SK-N-SH treated with all-trans-retinoic acid at 6 μM for 48 hours (cell line): ENCODE measurements around the gene ZNF287.
"Not testable (repeated sequence)": the region's sequence is repeated elsewhere in the genome, so short reads cannot be mapped to it uniquely, and the experiment has no call there.

Source experiments
- ATAC-seq: fragments of 200-7000 bp; cut with Tn5 transposase; 3 replicates; pipeline ENCODE4 v1.9.1; 2020; ENCODE audit warnings: mild to moderate bottlenecking, moderate library complexity
- ARNTL ChIP-seq: fragments of 450-650 bp; formaldehyde crosslinking; IDR thresholded peaks from 2 replicates; pipeline ENCODE4 v1.5.0; 2020; ENCODE audit warnings: low read depth, mild to moderate bottlenecking, moderate library complexity, borderline replicate concordance
- BACH2 ChIP-seq: fragments of 250-450 bp; sonication (Bioruptor Pico); IDR thresholded peaks from 2 replicates; pipeline ENCODE4 v1.9.0; 2021; ENCODE audit warnings: mild to moderate bottlenecking, borderline replicate concordance
- CREB5 ChIP-seq: fragments of 250-450 bp; sonication (Bioruptor Pico); IDR thresholded peaks from 2 replicates; pipeline ENCODE4 v1.5.1; 2020; ENCODE audit warnings: low read depth, mild to moderate bottlenecking, moderate library complexity
- CSDC2 ChIP-seq: fragments of 250-450 bp; sonication (Bioruptor Pico); IDR thresholded peaks from 2 replicates; pipeline ENCODE4 v1.5.0; 2020; ENCODE audit warnings: mild to moderate bottlenecking, moderate library complexity
- CSRNP3 ChIP-seq: fragments of 250-450 bp; sonication (Bioruptor Pico); IDR thresholded peaks from 2 replicates; pipeline ENCODE4 v1.5.1; 2021; ENCODE audit warnings: mild to moderate bottlenecking, moderate library complexity
- ESRRG ChIP-seq: fragments of 250-450 bp; sonication (Bioruptor Pico); IDR thresholded peaks from 2 replicates; pipeline ENCODE4 v1.6.1; 2021; ENCODE audit warnings: mild to moderate bottlenecking
- GLIS3 ChIP-seq: fragments of 250-450 bp; sonication (Bioruptor Pico); IDR thresholded peaks from 2 replicates; pipeline ENCODE4 v1.5.0; 2020; ENCODE audit warnings: mild to moderate bottlenecking, moderate library complexity
- OSR1 ChIP-seq: fragments of 250-450 bp; sonication (Bioruptor Pico); IDR thresholded peaks from 2 replicates; pipeline ENCODE4 v1.8.0; 2022; ENCODE audit warnings: moderate library complexity, mild to moderate bottlenecking, inconsistent platforms
- POU6F1 ChIP-seq: fragments of 250-450 bp; sonication (Bioruptor Pico); IDR thresholded peaks from 2 replicates; pipeline ENCODE4 v1.8.0; 2021; ENCODE audit warnings: low read depth, mild to moderate bottlenecking, moderate library complexity, borderline replicate concordance
- PPARA ChIP-seq: fragments of 250-450 bp; sonication (Bioruptor Pico); IDR thresholded peaks from 2 replicates; pipeline ENCODE4 v1.5.0; 2020; ENCODE audit warnings: mild to moderate bottlenecking, borderline replicate concordance
- RARB ChIP-seq: fragments of 250-450 bp; sonication (Bioruptor Pico); IDR thresholded peaks from 2 replicates; pipeline ENCODE4 v1.8.0; 2021; ENCODE audit warnings: mild to moderate bottlenecking, moderate library complexity
- SNAI2 ChIP-seq: fragments of 250-450 bp; sonication (Bioruptor Pico); IDR thresholded peaks from 2 replicates; pipeline ENCODE4 v1.5.0; 2020; ENCODE audit warnings: mild to moderate bottlenecking, moderate library complexity
- TOX ChIP-seq: fragments of 250-450 bp; sonication (Bioruptor Pico); IDR thresholded peaks from 2 replicates; pipeline ENCODE4 v1.8.0; 2021; ENCODE audit warnings: mild to moderate bottlenecking, moderate library complexity, borderline replicate concordance
- TSHZ2 ChIP-seq: fragments of 250-450 bp; sonication (Bioruptor Pico); IDR thresholded peaks from 2 replicates; pipeline ENCODE4 v1.5.0; 2020; ENCODE audit warnings: mild to moderate bottlenecking, moderate library complexity
- ZC3H10 ChIP-seq: fragments of 250-450 bp; sonication (Bioruptor Pico); IDR thresholded peaks from 2 replicates; pipeline ENCODE4 v1.5.1; 2021; ENCODE audit warnings: mild to moderate bottlenecking, moderate library complexity
- ZNF8 ChIP-seq: fragments of 450-650 bp; formaldehyde crosslinking; IDR thresholded peaks from 2 replicates; pipeline ENCODE4 v1.5.0; 2020; ENCODE audit warnings: mild to moderate bottlenecking, moderate library complexity
- TF ChIP-seq, protein P1 (sequence below): fragments of 250-450 bp; sonication (Bioruptor Pico); IDR thresholded peaks from 2 replicates; pipeline ENCODE4 v1.8.0; 2020; ENCODE audit warnings: mild to moderate bottlenecking, moderate library complexity, borderline replicate concordance

Gene ZNF287

DNA sequence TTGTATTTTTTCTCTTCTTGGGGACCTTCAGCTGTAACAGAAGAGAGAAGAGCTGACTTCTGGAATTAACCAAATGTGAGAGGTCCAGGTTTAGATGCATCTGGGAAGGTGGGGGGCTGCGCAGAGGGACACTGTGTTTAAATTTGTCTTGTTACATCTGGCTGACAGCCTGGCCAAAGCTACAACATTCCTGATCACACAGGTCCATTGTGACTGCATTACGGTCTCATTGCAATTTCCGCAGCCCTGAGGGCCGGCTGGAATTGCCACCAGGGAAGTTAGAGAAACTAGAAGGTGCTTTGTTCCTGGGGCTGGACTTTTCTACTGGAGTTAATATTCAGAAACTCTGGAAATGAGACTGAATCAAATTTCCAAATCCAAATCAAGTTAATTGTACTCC is 39.1 kb downstream of the ZNF287 start:
- TF ChIP-seq, protein P1, sequence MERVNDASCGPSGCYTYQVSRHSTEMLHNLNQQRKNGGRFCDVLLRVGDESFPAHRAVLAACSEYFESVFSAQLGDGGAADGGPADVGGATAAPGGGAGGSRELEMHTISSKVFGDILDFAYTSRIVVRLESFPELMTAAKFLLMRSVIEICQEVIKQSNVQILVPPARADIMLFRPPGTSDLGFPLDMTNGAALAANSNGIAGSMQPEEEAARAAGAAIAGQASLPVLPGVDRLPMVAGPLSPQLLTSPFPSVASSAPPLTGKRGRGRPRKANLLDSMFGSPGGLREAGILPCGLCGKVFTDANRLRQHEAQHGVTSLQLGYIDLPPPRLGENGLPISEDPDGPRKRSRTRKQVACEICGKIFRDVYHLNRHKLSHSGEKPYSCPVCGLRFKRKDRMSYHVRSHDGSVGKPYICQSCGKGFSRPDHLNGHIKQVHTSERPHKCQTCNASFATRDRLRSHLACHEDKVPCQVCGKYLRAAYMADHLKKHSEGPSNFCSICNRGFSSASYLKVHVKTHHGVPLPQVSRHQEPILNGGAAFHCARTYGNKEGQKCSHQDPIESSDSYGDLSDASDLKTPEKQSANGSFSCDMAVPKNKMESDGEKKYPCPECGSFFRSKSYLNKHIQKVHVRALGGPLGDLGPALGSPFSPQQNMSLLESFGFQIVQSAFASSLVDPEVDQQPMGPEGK (CRISPR knock-in tag): no peak
- TF ChIP-seq RARB (CRISPR knock-in tag) (no peak), CREB5 (CRISPR knock-in tag) (no peak), GLIS3 (CRISPR knock-in tag) (no peak), OSR1 (CRISPR knock-in tag) (no peak), BACH2 (no peak), ARNTL (CRISPR knock-in tag) (no peak), CSRNP3 (CRISPR knock-in tag) (no peak)
- no peak for ATAC-seq

GRCh38 chr17:16527298-16527697 is 41.7 kb downstream of the ZNF287 start:
- TF ChIP-seq PPARA (CRISPR knock-in tag) (no peak), BACH2 (no peak), POU6F1 (CRISPR knock-in tag) (no peak), GLIS3 (CRISPR knock-in tag) (no peak), RARB (CRISPR knock-in tag) (no peak), ZC3H10 (CRISPR knock-in tag) (no peak), CSRNP3 (CRISPR knock-in tag) (no peak), TSHZ2 (CRISPR knock-in tag) (no peak), ARNTL (CRISPR knock-in tag) (no peak), TOX (CRISPR knock-in tag) (no peak), SNAI2 (CRISPR knock-in tag) (no peak), CSDC2 (CRISPR knock-in tag) (no peak), ESRRG (no peak), ZNF8 (CRISPR knock-in tag) (no peak)
- TF ChIP-seq, protein P1 (CRISPR knock-in tag): no peak
- no peak for ATAC-seq

- not testable (repeated sequence) for ATAC-seq
Observed at GRCh38 chr17:16525556-16525955, 43.4 kb downstream of the ZNF287 start.
